ENCODE results near the gene DUSP5. TPM values are rescaled to one million over a fixed set of nuclear protein-coding genes. Genes with fewer than 3 reads are reported as not detected.
A peak's percentile ranks its signal among the peaks of the same experiment; 100 is the strongest.

The DUSP5 gene
- total RNA-seq (10 to 100 TPM in 2 of 5 donors, 1 to 10 TPM in 3; 6.6 to 69.5 (median 9.6) TPM), total RNA-seq (2.1 to 382 (median 106) reads per million in 29 experiments)
- 17.3 TPM for total RNA-seq (2013)

GRCh38 chr10:110497438-110498086 is at the start of gene DUSP5:
DUSP5 (plus strand) TSS chr10:110497907; CDS start chr10:110498122, 215 bp downstream.
- Histone ChIP-seq H3K4me1 (ENCODE audit: control insufficient read depth in 1 of 2, extremely low read depth in 1 of 2, insufficient read depth in 2 of 2, low read length in 2 of 2) (peaks cover 10 to 61% of the 10 kb centered on the region in 2 experiments), H3K27ac (ENCODE audit: low read length) (peak within 1 kb of the TSS; percentile 96), H3K27me3 (replicated peaks in 1 of 2; ENCODE audit: control insufficient read depth in 2 of 2, extremely low read depth in 1 of 2, insufficient read depth in 2 of 2, low read length in 1 of 2) (peaks cover 0 to 4% of the 10 kb centered on the region in 2 experiments), H3K9me3 (no peaks in the 10 kb centered on the region), H3K36me3 (ENCODE audit: control insufficient read depth in 2 of 2, extremely low read depth in 1 of 2, insufficient read depth in 1 of 2, low read length in 1 of 2) (no peaks in the 10 kb centered on the region), H3K4me3 (ENCODE audit: control insufficient read depth in 1 of 2, extremely low read depth in 1 of 2, low read length in 1 of 2) (peak within 1 kb of the TSS; percentile 72 to 83)
- Mint-ChIP-seq H3K4me1 (peaks cover 55 to 58% (median 57%) of the 10 kb centered on the region in 3 donors), H3K4me3 (peak within 1 kb of the TSS; percentile 89 to 92 (median 91)), H3K27ac (peak within 1 kb of the TSS; percentile 86 to 97), H3K36me3 (no peaks in the 10 kb centered on the region), H3K27me3 (no peaks in the 10 kb centered on the region), H3K9me3 (no peaks in the 10 kb centered on the region)
- POLR2A ChIA-PET = no interaction called here
- CTCF ChIA-PET = interaction anchor here (0.9 to 1.6 kb wide), 3 partner anchors 51 to 193 kb away, joined by 3 to 6 read pairs (median 3); partner anchors contain the start of gene SMNDC1 (in 1 of the 2)
- DNase-seq = peak; percentile 87 to 98 (median 93)
- WGBS (ENCODE audit: insufficient coverage) = under 1% methylated on average over 98 of the region's 98 CpGs
- ATAC-seq (replicated peaks in 1 of 4) = peak; percentile 84 to 92 (median 87)

GRCh38 chr10:110448682-110449418 is 48.9 kb upstream of the DUSP5 start:
- DNase-seq (no peak), ATAC-seq (replicated peaks in 1 of 4) (no peak)
- H3K9me3 Mint-ChIP-seq = no peaks in the 10 kb centered on the region
- 78% methylated on average over 3 of the region's 3 CpGs for WGBS (ENCODE audit: insufficient coverage)
- Histone ChIP-seq H3K9me3 (no peaks in the 10 kb centered on the region), H3K4me3 (ENCODE audit: control insufficient read depth in 1 of 2, extremely low read depth in 1 of 2, low read length in 1 of 2) (no peak overlapping the region), H3K27me3 (replicated peaks in 1 of 2; ENCODE audit: control insufficient read depth in 2 of 2, extremely low read depth in 1 of 2, insufficient read depth in 2 of 2, low read length in 1 of 2) (peaks cover 0 to 6% of the 10 kb centered on the region in 2 experiments), H3K27ac (ENCODE audit: low read length) (no peak overlapping the region), H3K36me3 (ENCODE audit: control insufficient read depth in 2 of 2, extremely low read depth in 1 of 2, insufficient read depth in 1 of 2, low read length in 1 of 2) (no peaks in the 10 kb centered on the region), H3K4me1 (ENCODE audit: control insufficient read depth in 1 of 2, extremely low read depth in 1 of 2, insufficient read depth in 2 of 2, low read length in 2 of 2) (no peaks in the 10 kb centered on the region)
- CTCF ChIA-PET = interaction anchor here in 1 of 2 donors (1.0 kb wide), 1 partner anchor 95 kb away, joined by 5 read pairs; no protein-coding TSS in a partner anchor
- no peaks in the 10 kb centered on the region for H3K36me3 Mint-ChIP-seq
- no peak overlapping the region for H3K4me3 Mint-ChIP-seq
- H3K4me1 Mint-ChIP-seq = no peaks in the 10 kb centered on the region
- H3K27ac Mint-ChIP-seq = no peak overlapping the region
- peaks cover 0 to 8% of the 10 kb centered on the region in 2 donors for H3K27me3 Mint-ChIP-seq
- POLR2A ChIA-PET = interaction anchor here in 1 of 2 donors (0.5 kb wide), 1 partner anchor 10 kb away, joined by 9 read pairs; no protein-coding TSS in a partner anchor

- Histone ChIP-seq H3K4me3 (ENCODE audit: control insufficient read depth in 1 of 2, extremely low read depth in 1 of 2, low read length in 1 of 2) (no peak overlapping the region), H3K9me3 (no peaks in the 10 kb centered on the region), H3K4me1 (ENCODE audit: control insufficient read depth in 1 of 2, extremely low read depth in 1 of 2, insufficient read depth in 2 of 2, low read length in 2 of 2) (peaks cover 0 to 46% of the 10 kb centered on the region in 2 experiments), H3K27ac (ENCODE audit: low read length) (no peak overlapping the region), H3K36me3 (ENCODE audit: control insufficient read depth in 2 of 2, extremely low read depth in 1 of 2, insufficient read depth in 1 of 2, low read length in 1 of 2) (no peaks in the 10 kb centered on the region), H3K27me3 (replicated peaks in 1 of 2; ENCODE audit: control insufficient read depth in 2 of 2, extremely low read depth in 1 of 2, insufficient read depth in 2 of 2, low read length in 1 of 2) (no peaks in the 10 kb centered on the region)
- peaks cover 21 to 51% (median 31%) of the 10 kb centered on the region in 3 donors for H3K4me1 Mint-ChIP-seq
- POLR2A ChIA-PET = no interaction called here
- no peaks in the 10 kb centered on the region for H3K27me3 Mint-ChIP-seq
- peak in 2 of 4 experiments; percentile 27 to 48 for ATAC-seq (replicated peaks in 1 of 4)
- H3K4me3 Mint-ChIP-seq = no peak overlapping the region
- H3K27ac Mint-ChIP-seq = peak overlapping the region in 1 of 2 donors; percentile 29
- WGBS (ENCODE audit: insufficient coverage) = 33% methylated on average over 3 of the region's 3 CpGs
- H3K9me3 Mint-ChIP-seq = no peaks in the 10 kb centered on the region
- DNase-seq = no peak
- CTCF ChIA-PET = interaction anchor here in 1 of 2 donors (1.0 kb wide), 1 partner anchor 42 kb away, joined by 3 read pairs; no protein-coding TSS in a partner anchor
- no peaks in the 10 kb centered on the region for H3K36me3 Mint-ChIP-seq
These were observed 42.3 kb upstream of the DUSP5 start for GRCh38 chr10:110455446-110455845.

- H3K4me1 Mint-ChIP-seq = peaks cover 26 to 57% (median 37%) of the 10 kb centered on the region in 3 donors
These were observed 41.7 kb upstream of the DUSP5 start for GRCh38 chr10:110456046-110456445.

GRCh38 chr10:110456523-110457091 is 41.1 kb upstream of the DUSP5 start:
- Mint-ChIP-seq H3K27me3 (no peaks in the 10 kb centered on the region), H3K36me3 (no peaks in the 10 kb centered on the region), H3K4me1 (peaks cover 27 to 60% (median 40%) of the 10 kb centered on the region in 3 donors), H3K4me3 (no peak overlapping the region), H3K9me3 (no peaks in the 10 kb centered on the region), H3K27ac (no peak overlapping the region)
- POLR2A ChIA-PET = no interaction called here
- no peaks in the 10 kb centered on the region for H3K36me3 ChIP-seq (ENCODE audit: control insufficient read depth in 2 of 2, extremely low read depth in 1 of 2, insufficient read depth in 1 of 2, low read length in 1 of 2)
- CTCF ChIA-PET = interaction anchor here in 1 of 2 donors (0.6 kb wide), 1 partner anchor 313 kb away, joined by 3 read pairs; no protein-coding TSS in a partner anchor
- H3K4me3 ChIP-seq (ENCODE audit: control insufficient read depth in 1 of 2, extremely low read depth in 1 of 2, low read length in 1 of 2) = no peak overlapping the region
- H3K9me3 ChIP-seq = no peaks in the 10 kb centered on the region
- peaks cover 0 to 56% of the 10 kb centered on the region in 2 experiments for H3K4me1 ChIP-seq (ENCODE audit: control insufficient read depth in 1 of 2, extremely low read depth in 1 of 2, insufficient read depth in 2 of 2, low read length in 2 of 2)
- H3K27ac ChIP-seq (ENCODE audit: low read length) = no peak overlapping the region
- H3K27me3 ChIP-seq (replicated peaks in 1 of 2; ENCODE audit: control insufficient read depth in 2 of 2, extremely low read depth in 1 of 2, insufficient read depth in 2 of 2, low read length in 1 of 2) = no peaks in the 10 kb centered on the region
- DNase-seq (no peak), ATAC-seq (replicated peaks in 1 of 4) (no peak)
- 100% methylated on average over 2 of the region's 3 CpGs for WGBS (ENCODE audit: insufficient coverage)

More at GRCh38 chr10:110456046-110456445, 41.7 kb upstream of the DUSP5 start:
- WGBS (ENCODE audit: insufficient coverage) = no CpG with 5 or more reads among the region's 1 CpG
- ChIA-PET POLR2A (no interaction called here), CTCF (interaction anchor here (0.6 to 1.0 kb wide), 2 partner anchors 43 to 313 kb away, joined by 3 read pairs; no protein-coding TSS in a partner anchor)
- H3K36me3 ChIP-seq (ENCODE audit: control insufficient read depth in 2 of 2, extremely low read depth in 1 of 2, insufficient read depth in 1 of 2, low read length in 1 of 2) = no peaks in the 10 kb centered on the region
- Mint-ChIP-seq H3K27me3 (no peaks in the 10 kb centered on the region), H3K4me3 (no peak overlapping the region), H3K9me3 (no peaks in the 10 kb centered on the region), H3K27ac (no peak overlapping the region), H3K36me3 (no peaks in the 10 kb centered on the region)
- H3K4me1 ChIP-seq (ENCODE audit: control insufficient read depth in 1 of 2, extremely low read depth in 1 of 2, insufficient read depth in 2 of 2, low read length in 2 of 2) = peaks cover 0 to 52% of the 10 kb centered on the region in 2 experiments
- H3K27me3 ChIP-seq (replicated peaks in 1 of 2; ENCODE audit: control insufficient read depth in 2 of 2, extremely low read depth in 1 of 2, insufficient read depth in 2 of 2, low read length in 1 of 2) = no peaks in the 10 kb centered on the region
- DNase-seq = no peak
- no peak for ATAC-seq (replicated peaks in 1 of 4)
- no peaks in the 10 kb centered on the region for H3K9me3 ChIP-seq
- no peak overlapping the region for H3K27ac ChIP-seq (ENCODE audit: low read length)
- H3K4me3 ChIP-seq (ENCODE audit: control insufficient read depth in 1 of 2, extremely low read depth in 1 of 2, low read length in 1 of 2) = no peak overlapping the region

- CTCF ChIA-PET = no interaction called here
- ATAC-seq (replicated peaks in 1 of 4) = no peak
These were observed 39.9 kb upstream of the DUSP5 start for GRCh38 chr10:110457851-110458250.

More at GRCh38 chr10:110457851-110458250, 39.9 kb upstream of the DUSP5 start:
- Histone ChIP-seq H3K9me3 (no peaks in the 10 kb centered on the region), H3K4me3 (ENCODE audit: control insufficient read depth in 1 of 2, extremely low read depth in 1 of 2, low read length in 1 of 2) (no peak overlapping the region), H3K36me3 (ENCODE audit: control insufficient read depth in 2 of 2, extremely low read depth in 1 of 2, insufficient read depth in 1 of 2, low read length in 1 of 2) (no peaks in the 10 kb centered on the region), H3K4me1 (ENCODE audit: control insufficient read depth in 1 of 2, extremely low read depth in 1 of 2, insufficient read depth in 2 of 2, low read length in 2 of 2) (peaks cover 0 to 56% of the 10 kb centered on the region in 2 experiments), H3K27me3 (replicated peaks in 1 of 2; ENCODE audit: control insufficient read depth in 2 of 2, extremely low read depth in 1 of 2, insufficient read depth in 2 of 2, low read length in 1 of 2) (no peaks in the 10 kb centered on the region), H3K27ac (ENCODE audit: low read length) (peak overlapping the region; percentile 65)
- WGBS (ENCODE audit: insufficient coverage) = 85% methylated on average over 4 of the region's 9 CpGs
- H3K36me3 Mint-ChIP-seq = no peaks in the 10 kb centered on the region
- peaks cover 33 to 60% (median 40%) of the 10 kb centered on the region in 3 donors for H3K4me1 Mint-ChIP-seq
- H3K9me3 Mint-ChIP-seq = no peaks in the 10 kb centered on the region
- DNase-seq = no peak
- H3K27ac Mint-ChIP-seq = no peak overlapping the region
- H3K4me3 Mint-ChIP-seq = peak overlapping the region in 1 of 3 donors; percentile 10
- POLR2A ChIA-PET = interaction anchor here in 1 of 2 donors (0.6 kb wide), 1 partner anchor 244 kb away, joined by 3 read pairs; no protein-coding TSS in a partner anchor
- H3K27me3 Mint-ChIP-seq = no peaks in the 10 kb centered on the region
